Measurements from ENCODE around the gene SCD.

The SCD gene

GRCh38 chr10:100341953-100342626 is 4.9 kb upstream of the SCD start:
- Histone ChIP-seq H3K36me3 (ENCODE audit: insufficient read depth, low read length) (no peaks in the 10 kb centered on the region), H3K4me1 (ENCODE audit: insufficient read depth, low read length) (no peaks in the 10 kb centered on the region), H3K9me3 (ENCODE audit: low read length) (no peaks in the 10 kb centered on the region), H3K27ac (ENCODE audit: low read depth, low read length) (no peak overlapping the region), H3K4me3 (ENCODE audit: low read depth in 1 of 2, low read length in 2 of 2) (no peak overlapping the region), H3K9ac (ENCODE audit: low read length) (no peak overlapping the region), H3K27me3 (ENCODE audit: control insufficient read depth in 1 of 2, insufficient read depth in 2 of 2, low read length in 2 of 2) (peaks cover 5 to 7% of the 10 kb centered on the region in 2 donors)

- Histone ChIP-seq H3K4me3 (ENCODE audit: low read depth in 1 of 2, low read length in 2 of 2) (no peak overlapping the region), H3K36me3 (ENCODE audit: insufficient read depth, low read length) (no peaks in the 10 kb centered on the region), H3K27me3 (ENCODE audit: control insufficient read depth in 1 of 2, insufficient read depth in 2 of 2, low read length in 2 of 2) (peaks cover 9% of the 10 kb centered on the region in 2 donors), H3K9ac (ENCODE audit: low read length) (no peak overlapping the region), H3K27ac (ENCODE audit: low read depth, low read length) (no peak overlapping the region), H3K4me1 (ENCODE audit: insufficient read depth, low read length) (peaks cover 3% of the 10 kb centered on the region), H3K9me3 (ENCODE audit: low read length) (no peaks in the 10 kb centered on the region)
Observed at GRCh38 chr10:100342627-100342972, 4.4 kb upstream of the SCD start.

- Histone ChIP-seq H3K9ac (ENCODE audit: low read length) (no peak overlapping the region), H3K9me3 (ENCODE audit: low read length) (no peaks in the 10 kb centered on the region), H3K27me3 (ENCODE audit: control insufficient read depth in 1 of 2, insufficient read depth in 2 of 2, low read length in 2 of 2) (peaks cover 19 to 25% of the 10 kb centered on the region in 2 donors), H3K27ac (ENCODE audit: low read depth, low read length) (no peak overlapping the region), H3K4me1 (ENCODE audit: insufficient read depth, low read length) (peaks cover 5% of the 10 kb centered on the region), H3K36me3 (ENCODE audit: insufficient read depth, low read length) (no peaks in the 10 kb centered on the region), H3K4me3 (ENCODE audit: low read depth in 1 of 2, low read length in 2 of 2) (no peak overlapping the region)
Observed at GRCh38 chr10:100344241-100344788, 2.7 kb upstream of the SCD start.

GRCh38 chr10:100345570-100346330 is 1.3 kb upstream of the SCD start:
- no peaks in the 10 kb centered on the region for H3K36me3 ChIP-seq (ENCODE audit: insufficient read depth, low read length)
- no peak overlapping the region for H3K4me3 ChIP-seq (ENCODE audit: low read depth in 1 of 2, low read length in 2 of 2)
- peaks cover 5% of the 10 kb centered on the region for H3K4me1 ChIP-seq (ENCODE audit: insufficient read depth, low read length)
- H3K27ac ChIP-seq (ENCODE audit: low read depth, low read length), result no peak overlapping the region
- peaks cover 19 to 28% of the 10 kb centered on the region in 2 donors for H3K27me3 ChIP-seq (ENCODE audit: control insufficient read depth in 1 of 2, insufficient read depth in 2 of 2, low read length in 2 of 2)
- H3K9ac ChIP-seq (ENCODE audit: low read length), result no peak overlapping the region
- no peaks in the 10 kb centered on the region for H3K9me3 ChIP-seq (ENCODE audit: low read length)

- Histone ChIP-seq H3K27me3 (ENCODE audit: control insufficient read depth in 1 of 2, insufficient read depth in 2 of 2, low read length in 2 of 2) (peaks cover 19 to 28% of the 10 kb centered on the region in 2 donors), H3K4me1 (ENCODE audit: insufficient read depth, low read length) (peaks cover 5% of the 10 kb centered on the region), H3K9me3 (ENCODE audit: low read length) (no peaks in the 10 kb centered on the region), H3K9ac (ENCODE audit: low read length) (no peak overlapping the region), H3K27ac (ENCODE audit: low read depth, low read length) (no peak overlapping the region), H3K4me3 (ENCODE audit: low read depth in 1 of 2, low read length in 2 of 2) (peak overlapping the region; percentile 47 to 60), H3K36me3 (ENCODE audit: insufficient read depth, low read length) (no peaks in the 10 kb centered on the region)
Observed at GRCh38 chr10:100346351-100346764, 675 bp upstream of the SCD start.

GRCh38 chr10:100347568-100348195 is 649 bp downstream of the SCD start:
- Histone ChIP-seq H3K27ac (ENCODE audit: low read depth, low read length) (no peak overlapping the region), H3K27me3 (ENCODE audit: control insufficient read depth in 1 of 2, insufficient read depth in 2 of 2, low read length in 2 of 2) (peaks cover 19 to 28% of the 10 kb centered on the region in 2 donors), H3K4me3 (ENCODE audit: low read depth in 1 of 2, low read length in 2 of 2) (peak overlapping the region; percentile 47 to 60)

GRCh38 chr10:100348389-100348927 is 1.4 kb downstream of the SCD start:
- Histone ChIP-seq H3K9me3 (ENCODE audit: low read length) (no peaks in the 10 kb centered on the region), H3K9ac (ENCODE audit: low read length) (no peak overlapping the region), H3K36me3 (ENCODE audit: insufficient read depth, low read length) (no peaks in the 10 kb centered on the region), H3K4me1 (ENCODE audit: insufficient read depth, low read length) (peaks cover 5% of the 10 kb centered on the region), H3K4me3 (ENCODE audit: low read depth in 1 of 2, low read length in 2 of 2) (peak overlapping the region in 1 of 2 donors; percentile 60), H3K27me3 (ENCODE audit: control insufficient read depth in 1 of 2, insufficient read depth in 2 of 2, low read length in 2 of 2) (peaks cover 19 to 28% of the 10 kb centered on the region in 2 donors), H3K27ac (ENCODE audit: low read depth, low read length) (no peak overlapping the region)

More at GRCh38 chr10:100347568-100348195, 649 bp downstream of the SCD start:
- H3K36me3 ChIP-seq (ENCODE audit: insufficient read depth, low read length), result no peaks in the 10 kb centered on the region
- H3K9ac ChIP-seq (ENCODE audit: low read length), result peak overlapping the region; percentile 11
- no peaks in the 10 kb centered on the region for H3K9me3 ChIP-seq (ENCODE audit: low read length)
- peaks cover 5% of the 10 kb centered on the region for H3K4me1 ChIP-seq (ENCODE audit: insufficient read depth, low read length)

GRCh38 chr10:100349087-100349486 is 2.1 kb downstream of the SCD start:
- no peak overlapping the region for H3K9ac ChIP-seq (ENCODE audit: low read length)
- H3K27ac ChIP-seq (ENCODE audit: low read depth, low read length), result no peak overlapping the region
- H3K4me1 ChIP-seq (ENCODE audit: insufficient read depth, low read length), result peaks cover 5% of the 10 kb centered on the region
- no peak overlapping the region for H3K4me3 ChIP-seq (ENCODE audit: low read depth in 1 of 2, low read length in 2 of 2)
- H3K9me3 ChIP-seq (ENCODE audit: low read length), result no peaks in the 10 kb centered on the region
- H3K36me3 ChIP-seq (ENCODE audit: insufficient read depth, low read length), result no peaks in the 10 kb centered on the region
- peaks cover 19 to 28% of the 10 kb centered on the region in 2 donors for H3K27me3 ChIP-seq (ENCODE audit: control insufficient read depth in 1 of 2, insufficient read depth in 2 of 2, low read length in 2 of 2)

GRCh38 chr10:100349672-100350071 is 2.6 kb downstream of the SCD start:
- no peak overlapping the region for H3K9ac ChIP-seq (ENCODE audit: low read length)
- peaks cover 5% of the 10 kb centered on the region for H3K4me1 ChIP-seq (ENCODE audit: insufficient read depth, low read length)
- peaks cover 19 to 28% of the 10 kb centered on the region in 2 donors for H3K27me3 ChIP-seq (ENCODE audit: control insufficient read depth in 1 of 2, insufficient read depth in 2 of 2, low read length in 2 of 2)
- no peaks in the 10 kb centered on the region for H3K36me3 ChIP-seq (ENCODE audit: insufficient read depth, low read length)
- H3K4me3 ChIP-seq (ENCODE audit: low read depth in 1 of 2, low read length in 2 of 2), result no peak overlapping the region
- H3K27ac ChIP-seq (ENCODE audit: low read depth, low read length), result no peak overlapping the region
- no peaks in the 10 kb centered on the region for H3K9me3 ChIP-seq (ENCODE audit: low read length)

GRCh38 chr10:100350914-100351485 is 4.0 kb downstream of the SCD start:
- H3K4me3 ChIP-seq (ENCODE audit: low read depth in 1 of 2, low read length in 2 of 2), result no peak overlapping the region
- H3K27me3 ChIP-seq (ENCODE audit: control insufficient read depth in 1 of 2, insufficient read depth in 2 of 2, low read length in 2 of 2), result peaks cover 14 to 25% of the 10 kb centered on the region in 2 donors
- no peak overlapping the region for H3K27ac ChIP-seq (ENCODE audit: low read depth, low read length)
- H3K9me3 ChIP-seq (ENCODE audit: low read length), result no peaks in the 10 kb centered on the region
- no peak overlapping the region for H3K9ac ChIP-seq (ENCODE audit: low read length)
- no peaks in the 10 kb centered on the region for H3K36me3 ChIP-seq (ENCODE audit: insufficient read depth, low read length)
- H3K4me1 ChIP-seq (ENCODE audit: insufficient read depth, low read length), result peaks cover 5% of the 10 kb centered on the region
